Posterior vena cava (tissue), 2 donors: ENCODE measurements around the gene MGAT2. TPM values are rescaled to one million over a fixed set of nuclear protein-coding genes. Genes with fewer than 3 reads are reported as not detected.
"Not testable (repeated sequence)": the region's sequence is repeated elsewhere in the genome, so short reads cannot be mapped to it uniquely, and the experiment has no call there.

Experiments used
- DNase-seq: peaks from one replicate; pipeline ENCODE4 v3.0.0-alpha.2; 2020; ENCODE audit warnings: low spot score
- intact Hi-C, 2 donors: fragments of 100-400 bp; cut with DNase I; formaldehyde crosslinking; loops; one replicate each; pipeline versions ENCODE4 v1.14.1 to v1.14.2; 2022 to 2023
- total RNA-seq, 2 donors: library from RNA; stranded (reverse); fragmentation: NEBNext Ultra II Directional; extraction: Animal tissue kit (Norgen Biotek cat#: 25700); gene quantifications; one replicate each; pipeline ENCODE4 v1.2.1, GENCODE V29; 2021
- donor health status: DM: yes; HTN: yes; CAD: no.
- donor health status: DM: yes; HTN: yes; CAD: no.

MGAT2 gene
- total RNA-seq, 2 donors from 2014 or later = 33.0 to 34.4 TPM

DNA sequence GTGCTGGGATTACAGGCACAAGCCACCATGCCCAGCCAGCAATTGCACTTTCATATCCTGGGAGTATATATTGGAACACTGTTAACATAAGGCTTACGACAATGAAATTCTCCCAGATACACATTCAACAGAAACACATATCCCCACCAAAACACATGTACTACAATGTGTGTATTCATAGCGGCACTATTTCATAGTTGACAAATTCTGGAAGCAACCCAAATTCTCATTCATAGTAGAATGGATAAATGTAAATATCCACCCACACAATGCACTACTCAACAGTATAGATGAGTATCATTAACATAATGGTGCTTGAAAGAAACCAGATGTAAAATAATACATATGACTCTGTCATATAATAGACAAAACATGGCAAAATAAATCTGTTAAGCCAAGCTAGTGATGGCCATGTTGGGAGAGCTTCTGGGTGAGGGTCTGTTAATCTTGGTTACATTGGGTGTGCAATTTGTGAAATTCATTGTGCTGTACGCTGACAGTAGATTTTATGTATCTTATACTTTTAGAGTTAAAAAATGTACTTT, 17.0 kb downstream of the MGAT2 start:
- intact Hi-C loops = loop anchor here in 1 of 2 donors (10.0 kb wide), 2 partner anchors 57 to 127 kb away; partner anchors contain the start of genes KLHDC1 and KLHDC2
- no peak for DNase-seq

GRCh38 chr14:49640540-49641417, 20.2 kb downstream of the MGAT2 start:
- no peak for DNase-seq
- intact Hi-C loops = no loop called here

DNA sequence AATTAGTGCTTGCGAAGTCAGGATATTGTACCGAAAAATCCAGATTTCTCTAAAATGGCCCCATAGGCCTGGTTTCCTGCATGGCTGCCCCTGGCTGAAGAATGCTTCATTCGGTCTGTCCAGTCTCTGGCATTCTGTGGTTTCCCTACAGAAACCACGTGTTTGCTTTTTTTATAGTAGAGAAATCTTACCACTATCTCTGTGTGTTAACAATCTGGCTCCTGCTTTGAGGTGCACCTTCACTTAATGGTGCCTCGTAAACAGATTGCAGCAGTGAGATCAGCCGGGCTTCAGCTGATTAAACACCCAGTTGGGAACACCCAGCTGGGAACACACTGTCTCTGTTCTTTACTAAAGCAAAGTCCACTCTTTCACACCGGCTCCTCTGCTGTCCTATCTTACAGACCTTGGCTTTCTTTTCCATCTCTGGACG, 21.1 kb downstream of the MGAT2 start:
- no peak for DNase-seq
- intact Hi-C loops = no loop called here

- DNase-seq = no peak
- intact Hi-C loops = no loop called here
Observed at GRCh38 chr14:49642163-49642562, 21.6 kb downstream of the MGAT2 start.

DNA sequence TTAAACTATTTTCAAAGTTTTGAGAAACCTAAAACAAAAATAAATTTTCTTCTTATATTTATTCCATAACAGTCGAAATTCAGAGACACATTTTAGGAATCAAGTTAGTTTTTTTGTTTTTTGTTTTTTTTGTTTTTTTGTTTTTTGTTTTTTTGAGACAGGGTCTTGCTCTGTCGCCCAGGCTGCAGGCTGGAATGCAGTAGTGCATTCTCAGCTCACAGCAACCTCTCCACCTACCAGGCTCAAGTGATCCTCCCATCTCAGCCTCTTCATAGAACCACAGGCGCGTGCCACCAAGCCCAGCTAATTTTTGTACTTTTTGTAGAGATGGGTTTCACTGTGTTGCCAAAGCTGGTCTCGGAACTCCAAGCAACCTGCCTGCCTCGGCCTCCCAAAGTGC, 32.9 kb downstream of the MGAT2 start:
- no peak for DNase-seq

DNA sequence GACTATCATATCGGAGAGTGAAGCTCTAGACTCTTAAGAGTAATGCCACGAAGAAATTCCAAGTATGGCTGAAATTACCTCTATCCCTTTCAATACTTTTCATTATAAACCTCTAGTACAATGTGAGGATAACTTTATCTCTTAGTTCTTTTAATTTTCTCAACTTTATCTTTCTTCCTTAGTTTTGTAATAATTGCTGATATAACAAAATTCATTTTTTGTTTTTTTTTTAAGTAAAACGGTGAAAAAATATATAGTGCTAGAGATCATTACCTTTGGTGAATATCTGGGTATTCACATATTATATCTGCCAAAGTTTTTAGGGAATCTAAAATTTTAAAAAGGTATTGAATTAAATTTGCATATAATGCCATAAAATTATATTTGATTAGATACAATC, 33.9 kb downstream of the MGAT2 start:
- intact Hi-C loops = no loop called here

More for the DNA sequence above, 32.9 kb downstream of the MGAT2 start:
- intact Hi-C loops = no loop called here

DNA sequence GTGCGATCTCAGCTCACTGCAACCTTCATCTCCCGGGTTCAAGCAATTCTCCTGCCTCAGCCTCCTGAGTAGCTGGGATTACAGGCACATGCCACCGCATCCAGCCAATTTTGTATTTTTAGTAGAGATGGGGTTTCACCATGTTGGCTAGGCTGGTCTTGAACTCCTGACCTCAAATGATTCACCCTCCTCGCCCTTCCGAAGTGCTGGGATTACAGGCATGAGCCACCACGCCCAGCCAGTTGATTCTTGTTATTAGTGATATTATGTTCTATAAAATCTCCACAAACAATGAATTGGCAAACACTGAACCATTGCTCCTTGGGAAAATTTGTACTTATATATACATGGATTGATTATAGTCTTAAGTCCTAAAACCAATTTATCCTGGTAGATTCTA, 36.9 kb downstream of the MGAT2 start:
- DNase-seq, intact Hi-C loops: not testable (repeated sequence)

More for the DNA sequence above, 33.9 kb downstream of the MGAT2 start:
- DNase-seq = no peak

- intact Hi-C loops = no loop called here
- no peak for DNase-seq
Observed at GRCh38 chr14:49659526-49660455, 39.2 kb downstream of the MGAT2 start.

- DNase-seq = no peak
- intact Hi-C loops = no loop called here
Observed at GRCh38 chr14:49670475-49670874, 49.9 kb downstream of the MGAT2 start.

Other genes starting within 250 kb of the MGAT2 start
- 1,000 to 10,000 TPM; 1,012 to 1,062 TPM for gene RPS29, start 34.4 kb upstream of the MGAT2 start, total RNA-seq
- 1 to 10 TPM; 7.1 to 8.5 TPM for gene LRR1, start 21.9 kb upstream of the MGAT2 start, total RNA-seq
- 100 to 1,000 TPM; 130 to 144 TPM for gene RPL36AL, start 173 bp upstream of the MGAT2 start, total RNA-seq
- 1 to 10 TPM; 4.3 to 6.1 TPM for gene DNAAF2, start 14.4 kb downstream of the MGAT2 start, total RNA-seq
- gene POLE2, start 67.4 kb downstream of the MGAT2 start, total RNA-seq = 1 to 10 TPM; 3.2 to 4.1 TPM
- gene KLHDC1, start 72.3 kb downstream of the MGAT2 start, total RNA-seq = 10 to 100 TPM in 1 of 2 donors, 1 to 10 TPM in 1; 7.7 to 11.9 TPM
- gene KLHDC2, start 147.4 kb downstream of the MGAT2 start, total RNA-seq = 10 to 100 TPM; 42.7 to 61.5 TPM
- 10 to 100 TPM; 49.3 to 61.4 TPM for gene NEMF, start 232.0 kb downstream of the MGAT2 start, total RNA-seq